ENCODE results near the gene RDX.

The RDX gene

DNA sequence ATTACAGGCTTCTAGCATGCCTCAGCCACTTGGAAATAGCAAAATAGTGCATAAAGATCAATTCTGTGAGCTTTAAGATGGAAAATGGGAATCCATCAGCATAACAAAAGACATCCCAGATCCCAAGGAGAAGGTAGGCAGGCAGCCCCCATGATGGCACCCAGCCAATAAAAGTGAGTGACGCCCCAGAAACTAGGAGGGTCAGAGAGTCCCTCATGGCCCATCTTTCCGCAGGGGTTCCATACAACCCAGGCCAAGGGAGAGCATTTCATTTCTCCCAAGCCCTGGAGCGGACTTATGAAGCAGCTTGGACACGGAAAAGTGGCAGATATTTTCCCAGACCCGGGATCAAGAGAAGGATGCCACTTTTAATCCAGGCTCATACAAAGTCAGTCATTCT lies 110.0 kb downstream of the RDX start:
- Histone ChIP-seq H3K27ac (no peak overlapping the region), H3K9me3 (no peaks in the 10 kb centered on the region), H3K36me3 (no peaks in the 10 kb centered on the region), H3K4me1 (no peaks in the 10 kb centered on the region), H3K27me3 (no peaks in the 10 kb centered on the region), H3K4me3 (no peak overlapping the region)
- no peak for DNase-seq
- intact Hi-C loops (cut with DNase I; ENCODE audit: low total_unique reads), result no loop called here
- TF ChIP-seq, protein P1, sequence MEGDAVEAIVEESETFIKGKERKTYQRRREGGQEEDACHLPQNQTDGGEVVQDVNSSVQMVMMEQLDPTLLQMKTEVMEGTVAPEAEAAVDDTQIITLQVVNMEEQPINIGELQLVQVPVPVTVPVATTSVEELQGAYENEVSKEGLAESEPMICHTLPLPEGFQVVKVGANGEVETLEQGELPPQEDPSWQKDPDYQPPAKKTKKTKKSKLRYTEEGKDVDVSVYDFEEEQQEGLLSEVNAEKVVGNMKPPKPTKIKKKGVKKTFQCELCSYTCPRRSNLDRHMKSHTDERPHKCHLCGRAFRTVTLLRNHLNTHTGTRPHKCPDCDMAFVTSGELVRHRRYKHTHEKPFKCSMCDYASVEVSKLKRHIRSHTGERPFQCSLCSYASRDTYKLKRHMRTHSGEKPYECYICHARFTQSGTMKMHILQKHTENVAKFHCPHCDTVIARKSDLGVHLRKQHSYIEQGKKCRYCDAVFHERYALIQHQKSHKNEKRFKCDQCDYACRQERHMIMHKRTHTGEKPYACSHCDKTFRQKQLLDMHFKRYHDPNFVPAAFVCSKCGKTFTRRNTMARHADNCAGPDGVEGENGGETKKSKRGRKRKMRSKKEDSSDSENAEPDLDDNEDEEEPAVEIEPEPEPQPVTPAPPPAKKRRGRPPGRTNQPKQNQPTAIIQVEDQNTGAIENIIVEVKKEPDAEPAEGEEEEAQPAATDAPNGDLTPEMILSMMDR (IDR thresholded peaks at IDR 0.05), result no peak

DNA sequence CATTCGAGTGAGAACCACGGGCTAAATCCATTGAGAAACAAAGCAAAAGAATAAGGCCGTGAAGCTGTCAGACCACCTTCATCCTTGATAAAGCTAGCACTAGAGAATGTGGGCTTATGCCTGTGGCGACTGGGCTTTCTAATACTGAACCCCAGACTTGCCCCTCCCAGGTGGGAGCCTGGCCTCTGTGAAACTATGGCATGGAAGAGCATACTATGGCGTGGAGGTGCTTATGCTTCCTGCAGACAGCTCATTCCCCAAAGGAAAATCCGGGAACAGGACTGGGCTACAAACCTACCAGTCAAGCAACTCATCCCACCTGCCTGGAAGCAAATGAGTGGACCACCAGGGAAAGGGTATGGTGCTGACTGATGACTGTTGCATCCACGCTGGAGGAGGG lies 110.8 kb downstream of the RDX start:
- intact Hi-C loops (cut with DNase I; ENCODE audit: low total_unique reads), result no loop called here
- no peaks in the 10 kb centered on the region for H3K4me1 ChIP-seq
- DNase-seq, result no peak
- TF ChIP-seq, protein P1 (IDR thresholded peaks at IDR 0.05), result no peak
- no peak overlapping the region for H3K27ac ChIP-seq
- H3K36me3 ChIP-seq, result no peaks in the 10 kb centered on the region
- H3K9me3 ChIP-seq, result no peaks in the 10 kb centered on the region
- H3K4me3 ChIP-seq, result no peak overlapping the region
- no peaks in the 10 kb centered on the region for H3K27me3 ChIP-seq

DNA sequence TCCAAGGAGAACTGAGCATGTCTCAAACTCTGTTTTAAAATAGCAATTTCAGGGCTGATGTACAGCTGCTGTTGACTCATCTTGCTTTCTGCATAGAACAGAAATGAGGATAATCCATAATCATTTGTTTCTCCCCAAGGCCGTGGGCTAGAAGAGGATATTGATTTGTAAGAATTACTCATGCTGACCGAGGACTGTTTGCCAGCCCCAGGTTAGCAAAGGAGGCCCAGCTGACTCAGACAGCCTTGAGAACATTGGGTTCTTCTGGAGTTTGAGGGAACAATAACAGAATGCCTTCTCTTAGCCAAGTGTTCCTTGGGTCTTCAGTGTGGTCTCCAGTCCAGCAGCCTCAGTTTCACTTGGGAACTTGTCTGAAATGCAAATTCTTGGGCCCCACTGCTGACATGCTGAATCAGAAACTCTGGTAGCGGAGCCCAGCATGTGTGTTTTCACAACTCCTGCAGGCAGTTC lies 111.3 kb downstream of the RDX start:
- no peaks in the 10 kb centered on the region for H3K4me1 ChIP-seq
- DNase-seq, result no peak
- no peak overlapping the region for H3K4me3 ChIP-seq
- intact Hi-C loops (cut with DNase I; ENCODE audit: low total_unique reads), result no loop called here
- H3K27me3 ChIP-seq, result no peaks in the 10 kb centered on the region
- no peaks in the 10 kb centered on the region for H3K36me3 ChIP-seq
- TF ChIP-seq, protein P1 (IDR thresholded peaks at IDR 0.05), result no peak
- H3K27ac ChIP-seq, result no peak overlapping the region
- no peaks in the 10 kb centered on the region for H3K9me3 ChIP-seq

DNA sequence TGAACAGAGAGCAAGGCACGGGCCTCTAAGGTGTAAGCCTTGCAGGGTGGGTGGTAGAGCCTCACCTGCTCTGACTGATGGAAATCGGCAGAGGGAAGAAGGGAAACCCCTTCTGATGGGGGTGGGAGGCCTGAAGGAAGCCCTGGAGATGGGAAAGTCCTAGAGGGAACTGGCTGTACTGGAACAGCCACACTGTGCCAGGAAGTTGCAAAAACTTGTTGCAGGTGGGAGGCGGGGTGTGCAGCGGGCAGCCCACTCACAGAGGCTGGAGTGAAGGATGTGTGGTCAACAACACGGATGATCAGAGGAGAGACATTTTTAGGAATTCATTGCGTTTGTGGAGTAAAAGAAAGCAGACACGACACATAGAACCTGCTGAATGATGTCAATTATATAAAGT lies 112.0 kb downstream of the RDX start:
- Histone ChIP-seq H3K36me3 (no peaks in the 10 kb centered on the region), H3K27ac (no peak overlapping the region), H3K9me3 (no peaks in the 10 kb centered on the region), H3K4me1 (no peaks in the 10 kb centered on the region), H3K4me3 (no peak overlapping the region), H3K27me3 (no peaks in the 10 kb centered on the region)
- TF ChIP-seq, protein P1 (IDR thresholded peaks at IDR 0.05), result no peak
- intact Hi-C loops (cut with DNase I; ENCODE audit: low total_unique reads), result no loop called here
- DNase-seq, result no peak

DNA sequence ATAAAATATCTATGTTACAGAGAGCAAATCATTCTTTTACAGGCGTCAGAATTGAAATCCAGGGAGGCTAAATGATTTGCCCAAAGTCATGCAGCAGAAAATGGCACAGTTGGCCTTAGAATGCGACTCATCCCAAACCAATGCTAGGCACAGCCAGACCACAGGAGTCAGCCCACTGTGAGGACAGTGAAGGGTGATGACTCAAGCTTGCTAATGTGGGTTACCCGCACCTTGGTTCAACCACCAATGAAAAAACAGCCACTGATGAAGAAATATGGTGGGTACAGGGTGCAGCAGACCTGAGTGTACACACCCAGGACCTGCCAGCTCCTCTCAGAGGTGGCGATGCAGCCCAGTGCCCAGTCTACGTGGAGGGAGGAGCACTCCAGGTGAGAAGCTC lies 113.5 kb downstream of the RDX start:
- Histone ChIP-seq H3K9me3 (no peaks in the 10 kb centered on the region), H3K4me1 (no peaks in the 10 kb centered on the region), H3K4me3 (no peak overlapping the region), H3K36me3 (no peaks in the 10 kb centered on the region), H3K27me3 (no peaks in the 10 kb centered on the region), H3K27ac (no peak overlapping the region)
- no peak for DNase-seq
- TF ChIP-seq, protein P1 (IDR thresholded peaks at IDR 0.05), result no peak
- intact Hi-C loops (cut with DNase I; ENCODE audit: low total_unique reads), result no loop called here

DNA sequence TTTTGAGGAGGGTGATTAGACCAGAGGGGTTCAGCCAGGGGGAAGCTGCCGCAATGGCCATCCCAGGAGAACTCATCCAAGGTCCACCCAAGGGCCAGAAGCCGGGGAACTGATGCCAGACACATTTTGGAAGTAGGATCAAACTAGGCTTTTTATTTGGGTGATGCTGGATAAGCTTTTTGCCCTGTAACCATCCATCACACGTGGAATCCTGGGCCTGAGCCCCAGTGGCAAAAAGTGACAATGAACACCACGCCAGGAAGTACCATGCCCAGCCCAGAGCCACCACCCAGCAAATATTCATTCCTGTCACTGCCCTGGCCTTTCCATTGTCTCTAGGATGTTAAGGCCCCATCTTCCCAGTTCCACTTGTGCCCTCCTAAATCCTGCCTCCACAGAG lies 117.3 kb downstream of the RDX start:
- H3K36me3 ChIP-seq, result no peaks in the 10 kb centered on the region
- no peaks in the 10 kb centered on the region for H3K27me3 ChIP-seq
- H3K27ac ChIP-seq, result no peak overlapping the region
- no peak for DNase-seq
- no peak overlapping the region for H3K4me3 ChIP-seq
- intact Hi-C loops (cut with DNase I; ENCODE audit: low total_unique reads), result no loop called here
- peaks cover 0 to under 1% (median 0%) of the 10 kb centered on the region in 4 donors for H3K4me1 ChIP-seq
- TF ChIP-seq, protein P1 (IDR thresholded peaks at IDR 0.05), result no peak
- no peaks in the 10 kb centered on the region for H3K9me3 ChIP-seq

Measured in tibial artery (tissue), 4 donors.